SJCRH30 (cell line): ENCODE measurements around the gene DBF4B. TPM values are rescaled to one million over a fixed set of nuclear protein-coding genes. Genes with fewer than 3 reads are reported as not detected.
A peak's percentile ranks its signal among the peaks of the same experiment; 100 is the strongest.

ENCODE experiments used
- DNase-seq, 2 experiments: peaks; one replicate each; pipeline ENCODE4 v3.0.0-alpha.2; 2015 to 2020
- H3K27ac ChIP-seq: fragments of 250-450 bp; sonication (Bioruptor Pico); 2 replicates; pipeline ENCODE4 v1.5.1; 2020; ENCODE audit warnings: mild to moderate bottlenecking, moderate library complexity
- H3K27me3 ChIP-seq: fragments of 250-450 bp; sonication (Bioruptor Pico); 2 replicates; pipeline ENCODE4 v1.5.1; 2020; ENCODE audit warnings: mild to moderate bottlenecking, moderate library complexity
- H3K36me3 ChIP-seq: fragments of 250-450 bp; sonication (Bioruptor Pico); 2 replicates; pipeline ENCODE4 v1.5.1; 2020; ENCODE audit warnings: mild to moderate bottlenecking, moderate library complexity
- H3K4me1 ChIP-seq: fragments of 250-450 bp; sonication (Bioruptor Pico); 2 replicates; pipeline ENCODE4 v1.5.1; 2020; ENCODE audit warnings: mild to moderate bottlenecking, moderate library complexity
- H3K4me3 ChIP-seq: fragments of 250-450 bp; sonication (Bioruptor Pico); 2 replicates; pipeline ENCODE4 v1.5.1; 2020; ENCODE audit warnings: mild to moderate bottlenecking, moderate library complexity
- H3K9me3 ChIP-seq: fragments of 250-450 bp; sonication (Bioruptor Pico); replicated peaks from 2 replicates; pipeline ENCODE4 v1.5.1; 2020; ENCODE audit warnings: mild to moderate bottlenecking, moderate library complexity
- total RNA-seq: library from RNA; depleted of rRNA; stranded (reverse); fragments of >200 nt; shearing (Covaris generic); gene quantifications from 2 replicates; pipeline ENCODE4 v1.2.3, GENCODE V29; 2014

The DBF4B gene
- total RNA-seq, 1 experiment from 2014 or later, result 19.4 TPM

- DNase-seq, result peak; percentile 92 to 94
- H3K9me3 ChIP-seq, result no peaks in the 10 kb centered on the region
- H3K4me1 ChIP-seq, result no peaks in the 10 kb centered on the region
- peaks cover 5% of the 10 kb centered on the region for H3K27me3 ChIP-seq
- H3K27ac ChIP-seq, result no peak overlapping the region
- H3K4me3 ChIP-seq, result peak overlapping the region; percentile 57
- no peaks in the 10 kb centered on the region for H3K36me3 ChIP-seq
These were observed 66.0 kb downstream of the DBF4B start for GRCh38 chr17:44774271-44775135.

- Histone ChIP-seq H3K27me3 (peaks cover 5% of the 10 kb centered on the region), H3K9me3 (no peaks in the 10 kb centered on the region), H3K4me1 (no peaks in the 10 kb centered on the region), H3K4me3 (peak overlapping the region; percentile 57), H3K36me3 (no peaks in the 10 kb centered on the region), H3K27ac (no peak overlapping the region)
- peak in 1 of 2 experiments; percentile 99 for DNase-seq
These were observed 66.8 kb downstream of the DBF4B start for GRCh38 chr17:44775136-44775837.

- Histone ChIP-seq H3K4me1 (no peaks in the 10 kb centered on the region), H3K36me3 (no peaks in the 10 kb centered on the region), H3K4me3 (peak overlapping the region; percentile 57), H3K27ac (no peak overlapping the region), H3K9me3 (no peaks in the 10 kb centered on the region), H3K27me3 (no peaks in the 10 kb centered on the region)
- DNase-seq, result peak in 1 of 2 experiments; percentile 99
These were observed 67.6 kb downstream of the DBF4B start for GRCh38 chr17:44775838-44776621.

GRCh38 chr17:44776628-44777393 lies 68.3 kb downstream of the DBF4B start:
- Histone ChIP-seq H3K4me3 (no peak overlapping the region), H3K36me3 (no peaks in the 10 kb centered on the region), H3K27me3 (no peaks in the 10 kb centered on the region), H3K27ac (no peak overlapping the region), H3K9me3 (no peaks in the 10 kb centered on the region), H3K4me1 (peaks cover 3% of the 10 kb centered on the region; the same call in 1 of the 2 replicates)
- DNase-seq, result no peak

- Histone ChIP-seq H3K4me3 (no peak overlapping the region), H3K4me1 (peaks cover 3% of the 10 kb centered on the region; the same call in 1 of the 2 replicates), H3K27ac (no peak overlapping the region), H3K27me3 (no peaks in the 10 kb centered on the region), H3K36me3 (no peaks in the 10 kb centered on the region), H3K9me3 (no peaks in the 10 kb centered on the region)
- DNase-seq, result no peak
These were observed 69.2 kb downstream of the DBF4B start for GRCh38 chr17:44777394-44778348.

GRCh38 chr17:44778656-44779210 lies 70.3 kb downstream of the DBF4B start:
- H3K4me3 ChIP-seq, result peak overlapping the region; percentile 55
- H3K27ac ChIP-seq, result no peak overlapping the region
- H3K36me3 ChIP-seq, result no peaks in the 10 kb centered on the region
- H3K4me1 ChIP-seq, result peaks cover 3% of the 10 kb centered on the region; the same call in 1 of the 2 replicates
- no peaks in the 10 kb centered on the region for H3K27me3 ChIP-seq
- no peaks in the 10 kb centered on the region for H3K9me3 ChIP-seq
- DNase-seq, result no peak

GRCh38 chr17:44779211-44780025 lies 71.0 kb downstream of the DBF4B start:
- no peaks in the 10 kb centered on the region for H3K27me3 ChIP-seq
- peak overlapping the region; percentile 55 for H3K4me3 ChIP-seq
- no peaks in the 10 kb centered on the region for H3K36me3 ChIP-seq
- no peaks in the 10 kb centered on the region for H3K9me3 ChIP-seq
- no peak overlapping the region for H3K27ac ChIP-seq
- peak; percentile 86 to 89 for DNase-seq
- H3K4me1 ChIP-seq, result peaks cover 3% of the 10 kb centered on the region; the same call in 1 of the 2 replicates

GRCh38 chr17:44780161-44780560 lies 71.7 kb downstream of the DBF4B start:
- Histone ChIP-seq H3K27ac (no peak overlapping the region), H3K9me3 (no peaks in the 10 kb centered on the region), H3K4me3 (no peak overlapping the region), H3K27me3 (no peaks in the 10 kb centered on the region), H3K4me1 (peaks cover 3% of the 10 kb centered on the region; the same call in 1 of the 2 replicates), H3K36me3 (no peaks in the 10 kb centered on the region)
- no peak for DNase-seq

- DNase-seq, result no peak
- Histone ChIP-seq H3K27me3 (peaks cover under 1% of the 10 kb centered on the region; the same call in 1 of the 2 replicates), H3K27ac (no peak overlapping the region), H3K4me1 (peaks cover 3% of the 10 kb centered on the region; the same call in 1 of the 2 replicates), H3K9me3 (no peaks in the 10 kb centered on the region), H3K36me3 (no peaks in the 10 kb centered on the region), H3K4me3 (no peak overlapping the region)
These were observed 72.5 kb downstream of the DBF4B start for GRCh38 chr17:44780845-44781480.

GRCh38 chr17:44781551-44782325 lies 73.3 kb downstream of the DBF4B start:
- Histone ChIP-seq H3K4me3 (no peak overlapping the region), H3K27me3 (peaks cover 6% of the 10 kb centered on the region; the same call in 1 of the 2 replicates), H3K4me1 (peaks cover 3% of the 10 kb centered on the region; the same call in 1 of the 2 replicates), H3K27ac (no peak overlapping the region), H3K36me3 (no peaks in the 10 kb centered on the region), H3K9me3 (no peaks in the 10 kb centered on the region)
- no peak for DNase-seq

- Histone ChIP-seq H3K9me3 (no peaks in the 10 kb centered on the region), H3K36me3 (no peaks in the 10 kb centered on the region), H3K4me3 (no peak overlapping the region), H3K27ac (no peak overlapping the region), H3K27me3 (peaks cover 8% of the 10 kb centered on the region), H3K4me1 (peaks cover 3% of the 10 kb centered on the region; the same call in 1 of the 2 replicates)
- DNase-seq, result no peak
These were observed 73.9 kb downstream of the DBF4B start for GRCh38 chr17:44782326-44782850.
